ENCODE measurements around the gene GTPBP3.

DNA sequence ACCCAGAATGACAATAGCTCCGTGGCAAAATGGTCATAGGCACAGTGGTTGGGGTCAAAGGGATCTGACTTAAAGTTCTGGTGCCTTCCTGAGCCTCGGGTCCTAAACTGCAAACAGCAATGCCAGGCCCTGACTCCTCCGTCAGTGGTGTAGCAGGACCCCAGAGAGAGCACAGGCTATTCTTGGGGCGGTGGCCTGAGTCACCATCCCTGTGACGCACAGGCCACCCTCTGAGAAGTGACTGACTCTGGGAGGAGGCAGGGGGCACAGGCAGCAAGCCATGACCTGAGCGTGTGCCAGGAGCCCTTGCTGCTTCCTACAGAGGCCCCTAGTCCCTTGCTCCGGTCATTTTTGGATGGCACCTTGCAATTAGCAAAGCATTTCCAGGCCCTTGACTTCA is 21.0 kb downstream of the GTPBP3 start:
- TF ChIP-seq, protein P1, sequence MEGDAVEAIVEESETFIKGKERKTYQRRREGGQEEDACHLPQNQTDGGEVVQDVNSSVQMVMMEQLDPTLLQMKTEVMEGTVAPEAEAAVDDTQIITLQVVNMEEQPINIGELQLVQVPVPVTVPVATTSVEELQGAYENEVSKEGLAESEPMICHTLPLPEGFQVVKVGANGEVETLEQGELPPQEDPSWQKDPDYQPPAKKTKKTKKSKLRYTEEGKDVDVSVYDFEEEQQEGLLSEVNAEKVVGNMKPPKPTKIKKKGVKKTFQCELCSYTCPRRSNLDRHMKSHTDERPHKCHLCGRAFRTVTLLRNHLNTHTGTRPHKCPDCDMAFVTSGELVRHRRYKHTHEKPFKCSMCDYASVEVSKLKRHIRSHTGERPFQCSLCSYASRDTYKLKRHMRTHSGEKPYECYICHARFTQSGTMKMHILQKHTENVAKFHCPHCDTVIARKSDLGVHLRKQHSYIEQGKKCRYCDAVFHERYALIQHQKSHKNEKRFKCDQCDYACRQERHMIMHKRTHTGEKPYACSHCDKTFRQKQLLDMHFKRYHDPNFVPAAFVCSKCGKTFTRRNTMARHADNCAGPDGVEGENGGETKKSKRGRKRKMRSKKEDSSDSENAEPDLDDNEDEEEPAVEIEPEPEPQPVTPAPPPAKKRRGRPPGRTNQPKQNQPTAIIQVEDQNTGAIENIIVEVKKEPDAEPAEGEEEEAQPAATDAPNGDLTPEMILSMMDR (IDR thresholded peaks at IDR 0.05; ENCODE audit: borderline replicate concordance, extremely low read depth, low read length, poor library complexity, severe bottlenecking) = no peak
- no peak for TF ChIP-seq EZH2 (IDR thresholded peaks at IDR 0.05; ENCODE audit: borderline replicate concordance, low read depth, low read length, severe bottlenecking)

All from DND-41 (cell line).